Hematopoietic multipotent progenitor cell treated with erythropoietin and hydrocortisone succinate and interleukin-3 and kit ligand, for 17 days (in vitro differentiated cells): ENCODE data around the gene PKD2.

ENCODE experiments used
- DNase-seq: peaks from one replicate; pipeline ENCODE4 v3.0.0-alpha.2; 2015; ENCODE audit warnings: low spot score

The PKD2 gene

GRCh38 chr4:88007304-88008121, at the start of gene PKD2:
PKD2 (plus strand) TSS chr4:88007635; CDS start chr4:88007734, 99 bp downstream.
- DNase-seq: peak; percentile 60

GRCh38 chr4:87961993-87962392, 45.4 kb upstream of the PKD2 start:
- DNase-seq: no peak

GRCh38 chr4:87962398-87963146, 44.9 kb upstream of the PKD2 start:
- no peak for DNase-seq

GRCh38 chr4:87965501-87965975, 41.9 kb upstream of the PKD2 start:
- DNase-seq: no peak

- no peak for DNase-seq
Measured at GRCh38 chr4:87966095-87966496, 41.3 kb upstream of the PKD2 start.

- no peak for DNase-seq
Measured at GRCh38 chr4:87967193-87967592, 40.2 kb upstream of the PKD2 start.

GRCh38 chr4:87970121-87970520, 37.3 kb upstream of the PKD2 start:
- DNase-seq: no peak

- DNase-seq: no peak
Measured at GRCh38 chr4:87971866-87972265, 35.6 kb upstream of the PKD2 start.

GRCh38 chr4:87973283-87974169, 33.9 kb upstream of the PKD2 start:
- no peak for DNase-seq

- no peak for DNase-seq
Measured at GRCh38 chr4:87974856-87975462, 32.5 kb upstream of the PKD2 start.

- no peak for DNase-seq
Measured at GRCh38 chr4:87975466-87975865, 32.0 kb upstream of the PKD2 start, which contains the start of gene SPP1. SPP1 (plus strand) TSS chr4:87975714; CDS start chr4:87976896, 1,182 bp downstream.

- no peak for DNase-seq
Measured at GRCh38 chr4:87977521-87978278, 29.7 kb upstream of the PKD2 start.

- DNase-seq: no peak
Measured at GRCh38 chr4:87978681-87979080, 28.8 kb upstream of the PKD2 start.

GRCh38 chr4:87979810-87980209, 27.6 kb upstream of the PKD2 start:
- DNase-seq: no peak

GRCh38 chr4:87981486-87981885, 25.9 kb upstream of the PKD2 start:
- no peak for DNase-seq

- no peak for DNase-seq
Measured at GRCh38 chr4:87982036-87982435, 25.4 kb upstream of the PKD2 start.

- DNase-seq: no peak
Measured at GRCh38 chr4:87982446-87983010, 24.9 kb upstream of the PKD2 start.

GRCh38 chr4:87983996-87984395, 23.4 kb upstream of the PKD2 start:
- no peak for DNase-seq

GRCh38 chr4:87985097-87985886, 22.1 kb upstream of the PKD2 start:
- peak; percentile 9 for DNase-seq

GRCh38 chr4:87985887-87986200, 21.6 kb upstream of the PKD2 start:
- no peak for DNase-seq
